ENCODE measurements around the gene SLC12A2. TPM values are rescaled to one million over a fixed set of nuclear protein-coding genes. Genes with fewer than 3 reads are reported as not detected.

SLC12A2 gene
- total RNA-seq, 1 experiment from 2014 or later, result 576 TPM

GRCh38 chr5:128101676-128102075 is 18.1 kb downstream of the SLC12A2 start:
- CTCF ChIA-PET, result interaction anchor here (0.6 kb wide), 2 partner anchors 87 to 570 kb away, joined by 5 read pairs; no protein-coding TSS in a partner anchor
- peaks cover 5% of the 10 kb centered on the region for H3K9me3 Mint-ChIP-seq (ENCODE audit: low read depth, unreplicated experiment)
- intact Hi-C loops (cut with micrococcal nuclease; ENCODE audit: unreplicated experiment), result no loop called here
- H3K27ac Mint-ChIP-seq (ENCODE audit: unreplicated experiment), result no peak overlapping the region
- BruUV-seq (replicated peaks), result no TSS peak
- DNase-seq, result no peak
- TF ChIP-seq, protein P1, sequence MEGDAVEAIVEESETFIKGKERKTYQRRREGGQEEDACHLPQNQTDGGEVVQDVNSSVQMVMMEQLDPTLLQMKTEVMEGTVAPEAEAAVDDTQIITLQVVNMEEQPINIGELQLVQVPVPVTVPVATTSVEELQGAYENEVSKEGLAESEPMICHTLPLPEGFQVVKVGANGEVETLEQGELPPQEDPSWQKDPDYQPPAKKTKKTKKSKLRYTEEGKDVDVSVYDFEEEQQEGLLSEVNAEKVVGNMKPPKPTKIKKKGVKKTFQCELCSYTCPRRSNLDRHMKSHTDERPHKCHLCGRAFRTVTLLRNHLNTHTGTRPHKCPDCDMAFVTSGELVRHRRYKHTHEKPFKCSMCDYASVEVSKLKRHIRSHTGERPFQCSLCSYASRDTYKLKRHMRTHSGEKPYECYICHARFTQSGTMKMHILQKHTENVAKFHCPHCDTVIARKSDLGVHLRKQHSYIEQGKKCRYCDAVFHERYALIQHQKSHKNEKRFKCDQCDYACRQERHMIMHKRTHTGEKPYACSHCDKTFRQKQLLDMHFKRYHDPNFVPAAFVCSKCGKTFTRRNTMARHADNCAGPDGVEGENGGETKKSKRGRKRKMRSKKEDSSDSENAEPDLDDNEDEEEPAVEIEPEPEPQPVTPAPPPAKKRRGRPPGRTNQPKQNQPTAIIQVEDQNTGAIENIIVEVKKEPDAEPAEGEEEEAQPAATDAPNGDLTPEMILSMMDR (IDR thresholded peaks at IDR 0.05; ENCODE audit: unreplicated experiment), result no peak
- peaks cover 46% of the 10 kb centered on the region for H3K36me3 Mint-ChIP-seq (ENCODE audit: insufficient read depth, unreplicated experiment)
- H3K27me3 Mint-ChIP-seq (ENCODE audit: unreplicated experiment), result no peaks in the 10 kb centered on the region
- peaks cover 32% of the 10 kb centered on the region for H3K4me1 Mint-ChIP-seq (ENCODE audit: low read depth, unreplicated experiment)
- H3K4me3 Mint-ChIP-seq (ENCODE audit: low read depth, unreplicated experiment), result no peak overlapping the region

- CTCF ChIA-PET, result no interaction called here
- H3K36me3 Mint-ChIP-seq (ENCODE audit: insufficient read depth, unreplicated experiment), result peaks cover 50% of the 10 kb centered on the region
- H3K9me3 Mint-ChIP-seq (ENCODE audit: low read depth, unreplicated experiment), result no peaks in the 10 kb centered on the region
- no peaks in the 10 kb centered on the region for H3K27me3 Mint-ChIP-seq (ENCODE audit: unreplicated experiment)
- H3K4me3 Mint-ChIP-seq (ENCODE audit: low read depth, unreplicated experiment), result no peak overlapping the region
- peaks cover 38% of the 10 kb centered on the region for H3K4me1 Mint-ChIP-seq (ENCODE audit: low read depth, unreplicated experiment)
- intact Hi-C loops (cut with micrococcal nuclease; ENCODE audit: unreplicated experiment), result no loop called here
- TF ChIP-seq, protein P1 (IDR thresholded peaks at IDR 0.05; ENCODE audit: unreplicated experiment), result no peak
- no TSS peak for BruUV-seq (replicated peaks)
- DNase-seq, result no peak
- no peak overlapping the region for H3K27ac Mint-ChIP-seq (ENCODE audit: unreplicated experiment)
These were observed 21.6 kb downstream of the SLC12A2 start for GRCh38 chr5:128105203-128105602.

GRCh38 chr5:128109138-128109537 is 25.6 kb downstream of the SLC12A2 start:
- intact Hi-C loops (cut with micrococcal nuclease; ENCODE audit: unreplicated experiment), result no loop called here
- Mint-ChIP-seq H3K9me3 (ENCODE audit: low read depth, unreplicated experiment) (no peaks in the 10 kb centered on the region), H3K36me3 (ENCODE audit: insufficient read depth, unreplicated experiment) (peaks cover 62% of the 10 kb centered on the region), H3K27ac (ENCODE audit: unreplicated experiment) (no peak overlapping the region), H3K4me3 (ENCODE audit: low read depth, unreplicated experiment) (no peak overlapping the region), H3K27me3 (ENCODE audit: unreplicated experiment) (no peaks in the 10 kb centered on the region), H3K4me1 (ENCODE audit: low read depth, unreplicated experiment) (peaks cover 43% of the 10 kb centered on the region)
- no peak for DNase-seq
- no TSS peak for BruUV-seq (replicated peaks)
- TF ChIP-seq, protein P1 (IDR thresholded peaks at IDR 0.05; ENCODE audit: unreplicated experiment), result no peak
- CTCF ChIA-PET, result no interaction called here

DNA sequence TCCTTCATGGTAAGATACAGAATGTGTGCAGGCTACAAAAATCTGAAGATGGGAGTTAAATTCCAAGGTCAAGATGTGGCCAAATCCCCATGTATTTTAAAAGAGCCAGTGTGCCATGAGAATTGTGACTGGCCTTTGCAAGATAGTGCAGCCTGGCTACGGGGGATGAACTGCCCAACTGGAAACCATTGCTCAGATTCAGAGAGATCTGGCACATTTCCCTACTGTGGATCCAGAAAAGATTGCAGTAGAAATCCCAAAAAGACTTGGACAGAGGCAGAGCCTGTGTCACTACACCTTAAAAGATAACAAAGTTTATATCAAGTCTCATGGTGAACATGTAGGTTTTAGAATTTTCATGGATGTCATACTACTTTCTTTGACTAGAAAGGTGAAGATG is 26.2 kb downstream of the SLC12A2 start:
- DNase-seq, result no peak
- CTCF ChIA-PET, result no interaction called here
- Mint-ChIP-seq H3K9me3 (ENCODE audit: low read depth, unreplicated experiment) (no peaks in the 10 kb centered on the region), H3K36me3 (ENCODE audit: insufficient read depth, unreplicated experiment) (peaks cover 68% of the 10 kb centered on the region), H3K27ac (ENCODE audit: unreplicated experiment) (no peak overlapping the region), H3K27me3 (ENCODE audit: unreplicated experiment) (no peaks in the 10 kb centered on the region), H3K4me1 (ENCODE audit: low read depth, unreplicated experiment) (peaks cover 40% of the 10 kb centered on the region), H3K4me3 (ENCODE audit: low read depth, unreplicated experiment) (no peak overlapping the region)
- BruUV-seq (replicated peaks), result no TSS peak
- intact Hi-C loops (cut with micrococcal nuclease; ENCODE audit: unreplicated experiment), result no loop called here
- TF ChIP-seq, protein P1 (IDR thresholded peaks at IDR 0.05; ENCODE audit: unreplicated experiment), result no peak
